ENCODE results near the gene SYNCRIP.
"Not testable (repeated sequence)": the region's sequence is repeated elsewhere in the genome, so short reads cannot be mapped to it uniquely, and the experiment has no call there.

Gene SYNCRIP

GRCh38 chr6:85642774-85643536 lies at the start of gene SYNCRIP:
Gene SYNCRIP, minus strand, starts transcription at chr6:85642886. Its CDS starts 1,447 bp downstream, at chr6:85641439.
- peak; percentile 85 for ATAC-seq
- DNase-seq = peak; percentile 99

GRCh38 chr6:85691478-85691877 lies 48.8 kb upstream of the SYNCRIP start:
- no peak for DNase-seq
- peak; percentile 40 for ATAC-seq

GRCh38 chr6:85690071-85690470 lies 47.4 kb upstream of the SYNCRIP start:
- no peak for ATAC-seq
- DNase-seq = no peak

- peak; percentile 32 for ATAC-seq
- no peak for DNase-seq
These were observed 43.0 kb upstream of the SYNCRIP start for GRCh38 chr6:85685713-85686112.

- no peak for ATAC-seq
- DNase-seq = no peak
These were observed 42.1 kb upstream of the SYNCRIP start for GRCh38 chr6:85684809-85685171.

- no peak for ATAC-seq
- DNase-seq = no peak
These were observed 41.6 kb upstream of the SYNCRIP start for GRCh38 chr6:85684133-85684808.

GRCh38 chr6:85681899-85682298 lies 39.2 kb upstream of the SYNCRIP start:
- DNase-seq, ATAC-seq: not testable (repeated sequence)

GRCh38 chr6:85680388-85680787 lies 37.7 kb upstream of the SYNCRIP start:
- DNase-seq (no peak), ATAC-seq (no peak)

- ATAC-seq = no peak
- DNase-seq = no peak
These were observed 36.9 kb upstream of the SYNCRIP start for GRCh38 chr6:85679445-85680123.

- DNase-seq = peak; percentile 95
- peak; percentile 92 for ATAC-seq
These were observed 36.1 kb upstream of the SYNCRIP start for GRCh38 chr6:85678602-85679444.

GRCh38 chr6:85678026-85678601 lies 35.4 kb upstream of the SYNCRIP start:
- ATAC-seq (no peak), DNase-seq (no peak)

GRCh38 chr6:85677234-85677956 lies 34.7 kb upstream of the SYNCRIP start:
- DNase-seq (no peak), ATAC-seq (no peak)

- no peak for ATAC-seq
- DNase-seq = no peak
These were observed 33.5 kb upstream of the SYNCRIP start for GRCh38 chr6:85676086-85676729.

GRCh38 chr6:85675030-85675819 lies 32.5 kb upstream of the SYNCRIP start:
- DNase-seq (peak; percentile 23), ATAC-seq (no peak)

GRCh38 chr6:85674604-85675003 lies 31.9 kb upstream of the SYNCRIP start:
- DNase-seq (no peak), ATAC-seq (no peak)

- DNase-seq (no peak), ATAC-seq (no peak)
These were observed 30.8 kb upstream of the SYNCRIP start for GRCh38 chr6:85673198-85674139.

- DNase-seq = peak; percentile 7
These were observed 29.9 kb upstream of the SYNCRIP start for GRCh38 chr6:85672623-85673022.

GRCh38 chr6:85672050-85672449 lies 29.4 kb upstream of the SYNCRIP start:
- no peak for ATAC-seq
- no peak for DNase-seq

More at GRCh38 chr6:85672623-85673022, 29.9 kb upstream of the SYNCRIP start:
- ATAC-seq = no peak

GRCh38 chr6:85670573-85670972 lies 27.9 kb upstream of the SYNCRIP start:
- ATAC-seq (no peak), DNase-seq (no peak)

All from stimulated activated naive CD8-positive, alpha-beta T cell treated with anti-CD3 and anti-CD28 coated beads, Interleukin-15, Interleukin-2, amounts not matched to agents 100 U/mL and 50 U/mL, for 24 hours (primary cell).